HEK293 (cell line): ENCODE measurements around the gene HSPB6.

Experiments
- CTCF ChIA-PET: fragments of 350-600 bp; formaldehyde crosslinking; extraction: SDS; loops from one replicate; lab custom pipeline; 2021; ENCODE audit warnings: antibody characterized with exemption; lab: Yijun Ruan, JAX
- POLR2A ChIA-PET: fragments of 300-600 bp; formaldehyde crosslinking; extraction: SDS; loops from one replicate; lab custom pipeline; 2020; ENCODE audit warnings: antibody characterized with exemption, inconsistent platforms; lab: Yijun Ruan, JAX
- H3K27ac ChIP-seq: fragments of 200-500 bp; sonication (Bioruptor generic); 2 replicates; pipeline ENCODE4 v1.5.1; 2014; ENCODE audit warnings: low read depth, low read length, control low read depth, inconsistent platforms; ENCODE audit errors: extremely low read depth
- H3K36me3 ChIP-seq, 2 experiments: fragments of 200-500 bp in 1 of 2; sonication (Bioruptor generic) in 1 of 2; 1 replicate in 1 of 2; 2 replicates in 1 of 2; pipeline ENCODE4 v1.5.1; 2014 to 2017; ENCODE audit warnings: inconsistent platforms in 2 of 2, low read length in 2 of 2; ENCODE audit not compliant: control insufficient read depth in 2 of 2, insufficient read depth in 1 of 2
- H3K4me1 ChIP-seq: fragments of 200-500 bp; sonication (Bioruptor generic); 2 replicates; pipeline ENCODE4 v1.5.1; 2014; ENCODE audit warnings: mild to moderate bottlenecking, low read length, inconsistent platforms; ENCODE audit not compliant: control insufficient read depth, insufficient read depth
- H3K4me3 ChIP-seq: 2 replicates; pipeline ENCODE4 v1.5.1; 2011; ENCODE audit warnings: low read depth, mild to moderate bottlenecking, control low read depth, low read length, moderate library complexity
- H3K9me3 ChIP-seq: fragments of 200-500 bp; sonication (Bioruptor generic); 2 replicates; pipeline ENCODE4 v1.5.1; 2014; ENCODE audit warnings: low read depth, low read length, inconsistent platforms; ENCODE audit not compliant: control insufficient read depth, insufficient read depth
- BCL6B ChIP-seq: fragments of 450-650 bp; formaldehyde crosslinking; IDR thresholded peaks from 2 replicates; pipeline ENCODE4 v1.5.1; 2017; ENCODE audit warnings: missing biosample characterization, missing genetic modification characterization
- GLIS1 ChIP-seq: fragments of 450-650 bp; formaldehyde crosslinking; IDR thresholded peaks from 2 replicates; pipeline ENCODE4 v1.5.1; 2016; ENCODE audit warnings: missing biosample characterization, missing genetic modification characterization
- INSM2 ChIP-seq: fragments of 450-650 bp; formaldehyde crosslinking; IDR thresholded peaks from 2 replicates; pipeline ENCODE4 v1.5.1; 2016; ENCODE audit warnings: missing biosample characterization, missing genetic modification characterization
- RBAK ChIP-seq: fragments of 450-650 bp; formaldehyde crosslinking; IDR thresholded peaks from 2 replicates; pipeline ENCODE4 v1.5.1; 2016; ENCODE audit warnings: missing biosample characterization, missing genetic modification characterization
- SALL2 ChIP-seq: fragments of 450-650 bp; formaldehyde crosslinking; IDR thresholded peaks from 2 replicates; pipeline ENCODE4 v1.5.0; 2017; ENCODE audit warnings: missing biosample characterization, mild to moderate bottlenecking, missing genetic modification characterization, borderline replicate concordance
- TRIM28 ChIP-seq: IDR thresholded peaks from 2 replicates; pipeline ENCODE4 v1.6.1; 2011; ENCODE audit warnings: low read length, control low read depth, borderline replicate concordance
- ZBTB21 ChIP-seq: fragments of 450-650 bp; formaldehyde crosslinking; IDR thresholded peaks from 2 replicates; pipeline ENCODE4 v1.5.1; 2017; ENCODE audit warnings: missing biosample characterization, missing genetic modification characterization
- ZFHX2 ChIP-seq: fragments of 450-650 bp; formaldehyde crosslinking; conservative IDR thresholded peaks from 2 replicates; pipeline ENCODE4 v1.5.1; 2016; ENCODE audit warnings: missing biosample characterization, missing genetic modification characterization
- ZFP41 ChIP-seq: fragments of 450-650 bp; formaldehyde crosslinking; IDR thresholded peaks from 2 replicates; pipeline ENCODE4 v1.5.1; 2016; ENCODE audit warnings: missing biosample characterization, missing genetic modification characterization, borderline replicate concordance
- ZNF121 ChIP-seq: fragments of 450-650 bp; formaldehyde crosslinking; IDR thresholded peaks from 2 replicates; pipeline ENCODE4 v1.5.1; 2016; ENCODE audit warnings: missing biosample characterization, missing genetic modification characterization
- ZNF214 ChIP-seq: fragments of 450-650 bp; formaldehyde crosslinking; IDR thresholded peaks from 2 replicates; pipeline ENCODE4 v1.5.1; 2017; ENCODE audit warnings: missing biosample characterization, mild to moderate bottlenecking, missing genetic modification characterization, borderline replicate concordance
- ZNF280D ChIP-seq: fragments of 450-650 bp; formaldehyde crosslinking; IDR thresholded peaks from 2 replicates; pipeline ENCODE4 v1.5.1; 2016; ENCODE audit warnings: missing biosample characterization, missing genetic modification characterization
- ZNF366 ChIP-seq: fragments of 450-650 bp; formaldehyde crosslinking; conservative IDR thresholded peaks from 2 replicates; pipeline ENCODE4 v1.5.1; 2016; ENCODE audit warnings: missing biosample characterization, missing genetic modification characterization
- ZNF398 ChIP-seq: fragments of 450-650 bp; formaldehyde crosslinking; IDR thresholded peaks from 2 replicates; pipeline ENCODE4 v1.5.1; 2017; ENCODE audit warnings: missing biosample characterization, missing genetic modification characterization
- ZNF416 ChIP-seq: fragments of 450-650 bp; formaldehyde crosslinking; IDR thresholded peaks from 2 replicates; pipeline ENCODE4 v1.5.1; 2016; ENCODE audit warnings: missing biosample characterization, missing genetic modification characterization
- ZNF473 ChIP-seq: fragments of 450-650 bp; formaldehyde crosslinking; IDR thresholded peaks from 2 replicates; pipeline ENCODE4 v1.5.1; 2017; ENCODE audit warnings: missing biosample characterization, missing genetic modification characterization
- ZNF530 ChIP-seq: fragments of 450-650 bp; formaldehyde crosslinking; IDR thresholded peaks from 2 replicates; pipeline ENCODE4 v1.5.1; 2016; ENCODE audit warnings: low read depth, missing biosample characterization, missing genetic modification characterization
- ZNF548 ChIP-seq: fragments of 450-650 bp; formaldehyde crosslinking; IDR thresholded peaks from 2 replicates; pipeline ENCODE4 v1.5.1; 2016; ENCODE audit warnings: missing biosample characterization, missing genetic modification characterization
- ZNF600 ChIP-seq: fragments of 450-650 bp; formaldehyde crosslinking; IDR thresholded peaks from 2 replicates; pipeline ENCODE4 v1.5.1; 2016; ENCODE audit warnings: missing biosample characterization, missing genetic modification characterization
- ZNF639 ChIP-seq: fragments of 450-650 bp; formaldehyde crosslinking; IDR thresholded peaks from 2 replicates; pipeline ENCODE4 v1.5.1; 2016; ENCODE audit warnings: missing biosample characterization, missing genetic modification characterization
- ZNF776 ChIP-seq: fragments of 450-650 bp; formaldehyde crosslinking; IDR thresholded peaks from 2 replicates; pipeline ENCODE4 v1.5.0; 2017; ENCODE audit warnings: missing biosample characterization, missing genetic modification characterization, borderline replicate concordance
- ZNF830 ChIP-seq: fragments of 450-650 bp; IDR thresholded peaks from 2 replicates; pipeline ENCODE4 v1.5.0; 2018; ENCODE audit warnings: missing biosample characterization, missing genetic modification characterization, low read depth, mild to moderate bottlenecking, moderate library complexity
- ZNF837 ChIP-seq: fragments of 450-650 bp; formaldehyde crosslinking; IDR thresholded peaks from 2 replicates; pipeline ENCODE4 v1.5.1; 2016; ENCODE audit warnings: missing biosample characterization, missing genetic modification characterization

HSPB6 gene

GRCh38 chr19:35805526-35806102, 48.8 kb upstream of the HSPB6 start (continued):
- 0 out of 2 replicates have a peak, but pooled peaks have one; percentile 54 for TF ChIP-seq ZNF121 (tag by site-specific recombination)
- TF ChIP-seq ZNF639: no peak
- 0 out of 2 replicates have a peak, but pooled peaks have one; percentile 6 for TF ChIP-seq BCL6B
- 0 out of 2 replicates have a peak, but pooled peaks have one; percentile 11 for TF ChIP-seq GLIS1
- no peak for TF ChIP-seq ZNF530 (tag by site-specific recombination)
- TF ChIP-seq ZNF830: no peak
- TF ChIP-seq ZNF398 (tag by site-specific recombination): 0 out of 2 replicates have a peak, but pooled peaks have one; percentile 8
- TF ChIP-seq SALL2: no peak
- no peak for TF ChIP-seq ZNF416 (tag by site-specific recombination)
- 0 out of 2 replicates have a peak, but pooled peaks have one; percentile 24 for TF ChIP-seq ZBTB21 (tag by site-specific recombination)
- no peak for TF ChIP-seq ZFHX2
- TF ChIP-seq ZFP41 (tag by site-specific recombination): no peak
- no peak for TF ChIP-seq ZNF473 (tag by site-specific recombination)
- 0 out of 2 replicates have a peak, but pooled peaks have one; percentile 53 for TF ChIP-seq ZNF776 (tag by site-specific recombination)
- TF ChIP-seq RBAK (tag by site-specific recombination): no peak
- no peak for TF ChIP-seq ZNF837 (tag by site-specific recombination)
- TF ChIP-seq ZNF214: no peak
- TF ChIP-seq ZNF548 (tag by site-specific recombination): no peak
- no peak for TF ChIP-seq TRIM28
- peak; percentile 39; the same call in 1 of the 2 replicates for TF ChIP-seq ZNF366 (tag by site-specific recombination)

- Histone ChIP-seq H3K36me3 (no peaks in the 10 kb centered on the region), H3K9me3 (no peaks in the 10 kb centered on the region), H3K27ac (no peak overlapping the region), H3K4me3 (no peak overlapping the region), H3K4me1 (no peaks in the 10 kb centered on the region)
- TF ChIP-seq INSM2 (tag by site-specific recombination) (no peak), ZNF600 (tag by site-specific recombination) (peak; percentile 31; the same call in 1 of the 2 replicates), ZNF280D (tag by site-specific recombination) (0 out of 2 replicates have a peak, but pooled peaks have one; percentile 61)
- ChIA-PET CTCF (interaction anchor here (0.6 to 2.7 kb wide), 6 partner anchors 10 to 47 kb away, joined by 3 to 15 read pairs (median 4); no protein-coding TSS in a partner anchor), POLR2A (interaction anchor here (0.5 kb wide), 1 partner anchor 212 kb away, joined by 3 read pairs; the partner anchor contains the start of gene ALKBH6)
These were observed 45.0 kb upstream of the HSPB6 start for GRCh38 chr19:35801828-35802227.
